GM06990 (cell line): Measurements from ENCODE around the gene ATP1A2.

ENCODE experiments used
- DNase-seq: peaks from one replicate; pipeline ENCODE4 v3.0.0-alpha.2; 2011; ENCODE audit not compliant: insufficient read length; ENCODE audit errors: extremely low read depth
- H3K27me3 ChIP-seq: replicated peaks from 2 replicates; pipeline ENCODE4 v1.6.0; 2011; ENCODE audit warnings: low read length; ENCODE audit not compliant: control insufficient read depth, insufficient read depth
- H3K36me3 ChIP-seq: 2 replicates; pipeline ENCODE4 v1.5.1; 2011; ENCODE audit warnings: low read length; ENCODE audit not compliant: control insufficient read depth, insufficient read depth
- H3K4me3 ChIP-seq: replicated peaks from 2 replicates; pipeline ENCODE4 v1.5.1; 2011; ENCODE audit warnings: low read depth, mild to moderate bottlenecking, control low read depth, low read length
- CTCF ChIP-seq: IDR thresholded peaks from 2 replicates; pipeline ENCODE4 v1.5.1; 2011; ENCODE audit warnings: low read length, control low read depth, mild to moderate bottlenecking, inconsistent platforms; ENCODE audit not compliant: insufficient read depth, poor library complexity, severe bottlenecking

ATP1A2 gene

DNA sequence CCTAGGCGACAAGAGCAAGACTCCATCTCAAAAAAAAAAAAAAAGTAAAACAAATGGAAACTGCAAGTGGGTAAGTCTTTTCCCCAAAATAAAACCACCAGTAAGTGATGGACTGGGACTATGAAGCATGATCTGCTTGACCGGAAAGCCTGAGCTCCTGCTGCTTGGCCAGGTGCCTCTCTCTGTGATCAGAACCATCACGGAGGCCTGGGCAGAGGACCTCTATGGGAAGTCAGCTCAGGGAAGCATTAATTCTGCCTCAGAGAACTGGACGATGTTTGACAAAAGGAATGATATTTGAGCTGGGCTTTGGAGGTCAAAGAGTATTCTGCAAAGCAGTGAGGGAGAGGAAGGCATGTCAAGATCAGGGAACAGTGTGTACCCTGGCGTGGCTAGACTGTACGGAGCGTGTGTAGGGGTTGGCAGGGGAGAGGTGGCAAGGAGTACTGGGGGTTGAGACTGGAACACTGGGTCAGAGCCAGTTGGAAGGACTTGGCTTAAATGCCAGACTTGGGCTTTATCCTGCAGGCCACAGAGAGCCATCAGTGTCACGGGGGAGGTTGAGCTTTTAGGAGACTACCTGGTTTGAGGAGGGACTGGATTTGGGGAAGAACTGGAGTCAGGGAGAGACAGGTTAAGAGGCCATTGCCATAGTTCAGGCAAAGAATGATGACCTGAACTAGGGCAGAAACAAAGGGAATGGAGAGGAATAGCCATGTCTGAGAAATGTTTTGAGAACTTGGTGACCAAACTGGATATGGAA is 16.4 kb downstream of the ATP1A2 start:
- TF ChIP-seq CTCF = no peak
- no peaks in the 10 kb centered on the region for H3K36me3 ChIP-seq

DNA sequence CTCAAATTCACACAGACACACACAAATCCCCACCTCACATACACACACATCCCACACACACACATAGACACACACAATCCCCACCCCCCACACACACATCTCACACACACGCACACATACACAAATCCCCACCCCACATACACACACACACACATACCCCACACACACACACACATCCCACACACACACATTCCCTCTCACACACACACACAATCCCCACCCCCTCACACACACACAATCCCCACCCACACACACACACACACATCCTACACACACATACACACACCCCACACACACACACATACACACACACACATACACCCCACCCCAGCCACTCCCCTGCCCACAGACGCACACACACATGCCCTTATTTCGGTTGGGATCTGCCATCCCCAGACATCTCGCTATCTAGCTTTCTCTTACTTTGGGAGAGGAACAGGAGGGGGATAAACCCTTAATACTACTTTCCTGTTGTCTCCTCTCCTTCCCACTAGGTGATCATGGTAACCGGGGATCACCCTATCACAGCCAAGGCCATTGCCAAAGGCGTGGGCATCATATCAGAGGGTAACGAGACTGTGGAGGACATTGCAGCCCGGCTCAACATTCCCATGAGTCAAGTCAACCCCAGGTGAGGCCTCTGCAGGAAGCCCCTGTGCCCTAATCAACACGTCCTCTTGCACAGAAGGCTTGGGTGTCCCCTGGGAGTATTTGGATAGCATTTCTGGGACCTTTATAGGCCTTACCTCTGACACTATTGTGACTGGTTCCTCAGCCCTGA is 18.6 kb downstream of the ATP1A2 start:
- Histone ChIP-seq H3K4me3 (no peak overlapping the region), H3K27me3 (peaks cover 1% of the 10 kb centered on the region), H3K36me3 (no peaks in the 10 kb centered on the region)
- no peak for DNase-seq
- TF ChIP-seq CTCF = no peak

More for the DNA sequence above, 16.4 kb downstream of the ATP1A2 start:
- H3K27me3 ChIP-seq = peaks cover 1% of the 10 kb centered on the region
- H3K4me3 ChIP-seq = no peak overlapping the region
- no peak for DNase-seq

DNA sequence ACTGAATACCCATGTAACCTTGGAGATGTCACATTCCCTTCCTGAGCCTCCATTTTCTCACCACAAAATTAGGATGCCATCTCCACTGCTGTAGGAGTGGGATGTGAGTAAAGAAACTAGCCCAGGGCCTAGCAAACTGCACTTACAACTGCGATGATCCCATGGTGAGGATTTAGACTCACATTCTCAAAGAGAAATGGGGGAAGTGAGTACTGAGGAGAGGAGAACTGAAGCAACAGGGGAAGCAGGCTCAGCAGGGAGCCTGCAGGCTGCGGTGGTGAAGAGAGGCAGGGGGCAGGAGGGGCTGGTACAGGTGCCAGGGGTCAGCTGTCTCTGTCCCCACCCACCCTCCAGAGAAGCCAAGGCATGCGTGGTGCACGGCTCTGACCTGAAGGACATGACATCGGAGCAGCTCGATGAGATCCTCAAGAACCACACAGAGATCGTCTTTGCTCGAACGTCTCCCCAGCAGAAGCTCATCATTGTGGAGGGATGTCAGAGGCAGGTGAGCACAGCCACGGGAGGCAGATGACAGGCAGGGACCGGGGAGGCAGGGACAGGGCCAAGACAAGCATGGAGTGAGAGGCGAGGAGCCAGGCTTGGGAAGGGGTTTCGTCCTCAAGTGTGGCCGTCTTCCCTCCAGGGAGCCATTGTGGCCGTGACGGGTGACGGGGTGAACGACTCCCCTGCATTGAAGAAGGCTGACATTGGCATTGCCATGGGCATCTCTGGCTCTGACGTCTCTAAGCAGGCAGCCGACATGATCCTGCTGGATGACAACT is 19.4 kb downstream of the ATP1A2 start:
- no peaks in the 10 kb centered on the region for H3K36me3 ChIP-seq
- H3K4me3 ChIP-seq = no peak overlapping the region
- no peak for TF ChIP-seq CTCF
- peaks cover 1% of the 10 kb centered on the region for H3K27me3 ChIP-seq
- DNase-seq = no peak

GRCh38 chr1:160136121-160136925 is 20.8 kb downstream of the ATP1A2 start:
- H3K27me3 ChIP-seq = no peaks in the 10 kb centered on the region; the same call in 1 of the 2 replicates
- DNase-seq = no peak
- no peaks in the 10 kb centered on the region for H3K36me3 ChIP-seq
- H3K4me3 ChIP-seq = no peak overlapping the region
- no peak for TF ChIP-seq CTCF

GRCh38 chr1:160136926-160137200 is 21.3 kb downstream of the ATP1A2 start:
- no peak for TF ChIP-seq CTCF
- Histone ChIP-seq H3K36me3 (no peaks in the 10 kb centered on the region), H3K4me3 (no peak overlapping the region), H3K27me3 (no peaks in the 10 kb centered on the region; the same call in 1 of the 2 replicates)
- no peak for DNase-seq
